Epithelial cell of prostate (primary cell): Measurements from ENCODE around the gene PAK5.

Source experiments
- DNase-seq: peaks from one replicate; pipeline ENCODE4 v3.0.0-alpha.2; 2011; ENCODE audit warnings: low read depth, low spot score
- H3K27ac ChIP-seq: fragments of 450-650 bp; 2 replicates; pipeline ENCODE4 v1.5.1; 2017; ENCODE audit warnings: mild to moderate bottlenecking

The PAK5 gene

GRCh38 chr20:9507544-9508239, 331.2 kb downstream of the PAK5 start:
- H3K27ac ChIP-seq = no peak overlapping the region
- no peak for DNase-seq

GRCh38 chr20:9506964-9507369, 331.9 kb downstream of the PAK5 start:
- no peak for DNase-seq
- no peak overlapping the region for H3K27ac ChIP-seq

GRCh38 chr20:9506280-9506821, 332.5 kb downstream of the PAK5 start:
- DNase-seq = no peak
- H3K27ac ChIP-seq = no peak overlapping the region

GRCh38 chr20:9503526-9504245, 335.2 kb downstream of the PAK5 start:
- H3K27ac ChIP-seq = no peak overlapping the region
- no peak for DNase-seq

GRCh38 chr20:9501473-9501872, 337.4 kb downstream of the PAK5 start:
- H3K27ac ChIP-seq = no peak overlapping the region
- no peak for DNase-seq

- no peak overlapping the region for H3K27ac ChIP-seq
- DNase-seq = no peak
Observed at GRCh38 chr20:9500121-9500520, 338.8 kb downstream of the PAK5 start.

GRCh38 chr20:9499126-9499899, 339.6 kb downstream of the PAK5 start:
- H3K27ac ChIP-seq = no peak overlapping the region
- no peak for DNase-seq

GRCh38 chr20:9498322-9498721, 340.6 kb downstream of the PAK5 start:
- no peak for DNase-seq
- H3K27ac ChIP-seq = no peak overlapping the region

GRCh38 chr20:9496155-9496554, 342.7 kb downstream of the PAK5 start:
- H3K27ac ChIP-seq = no peak overlapping the region
- DNase-seq = no peak

- no peak overlapping the region for H3K27ac ChIP-seq
- no peak for DNase-seq
Observed at GRCh38 chr20:9495701-9496100, 343.2 kb downstream of the PAK5 start.

- DNase-seq = no peak
- H3K27ac ChIP-seq = no peak overlapping the region
Observed at GRCh38 chr20:9493803-9494202, 345.1 kb downstream of the PAK5 start.

- DNase-seq = no peak
- H3K27ac ChIP-seq = no peak overlapping the region
Observed at GRCh38 chr20:9492067-9492466, 346.8 kb downstream of the PAK5 start.

GRCh38 chr20:9491324-9491723, 347.6 kb downstream of the PAK5 start:
- no peak for DNase-seq
- H3K27ac ChIP-seq = no peak overlapping the region

GRCh38 chr20:9490631-9491030, 348.2 kb downstream of the PAK5 start:
- H3K27ac ChIP-seq = no peak overlapping the region
- no peak for DNase-seq

- no peak for DNase-seq
- H3K27ac ChIP-seq = no peak overlapping the region
Observed at GRCh38 chr20:9490161-9490560, 348.7 kb downstream of the PAK5 start.

GRCh38 chr20:9488063-9488462, 350.8 kb downstream of the PAK5 start:
- no peak overlapping the region for H3K27ac ChIP-seq
- DNase-seq = no peak
